H1 (cell line): ENCODE measurements around the gene MORC2. TPM values are rescaled to one million over a fixed set of nuclear protein-coding genes. Genes with fewer than 3 reads are reported as not detected.

Experiments used
- CTCF ChIA-PET: fragments of 300-600 bp; sonication (Branson Sonifier 250); formaldehyde crosslinking; loops from one replicate; lab custom pipeline; 2021; ENCODE audit not compliant: partially characterized antibody; lab: Charles Lee
- POLR2A ChIA-PET: fragments of 300-600 bp; sonication (Branson Sonifier 250); formaldehyde crosslinking; loops from one replicate; lab custom pipeline; 2021; ENCODE audit warnings: inconsistent platforms; ENCODE audit not compliant: partially characterized antibody; lab: Charles Lee
- DNase-seq, 2 experiments: peaks; one replicate each; pipeline versions ENCODE4 v3.0.0 to v3.0.0-alpha.2; 2010 to 2022; ENCODE audit warnings: low spot score in 2 of 2, low read depth in 1 of 2, mixed read lengths in 1 of 2
- FAIRE-seq: peaks from 2 replicates; lab custom pipeline; 2011; peaks lifted over from hg19 to GRCh38; lab: Jason Lieb, UNC
- H2AFZ ChIP-seq: 2 replicates; pipeline ENCODE4 v1.8.1; 2012; ENCODE audit warnings: low read length, inconsistent platforms
- H2AK5ac ChIP-seq: 2 replicates; pipeline ENCODE4 v1.6.1; 2013; ENCODE audit warnings: low read depth, low read length
- H2BK120ac ChIP-seq: replicated peaks from 2 replicates; pipeline ENCODE3; 2013; ENCODE audit warnings: low read depth, low read length, inconsistent platforms
- H2BK12ac ChIP-seq: 2 replicates; pipeline ENCODE4 v1.6.1; 2013; ENCODE audit warnings: low read depth, low read length
- H2BK15ac ChIP-seq: 2 replicates; pipeline ENCODE4 v1.6.1; 2013; ENCODE audit warnings: low read length
- H2BK20ac ChIP-seq: 2 replicates; pipeline ENCODE4 v1.6.1; 2013; ENCODE audit warnings: low read length
- H2BK5ac ChIP-seq: 2 replicates; pipeline ENCODE4 v1.6.1; 2013; ENCODE audit warnings: low read depth, low read length
- H3K14ac ChIP-seq: 2 replicates; pipeline ENCODE4 v1.6.1; 2013; ENCODE audit warnings: inconsistent platforms; ENCODE audit not compliant: insufficient read length
- H3K18ac ChIP-seq: 2 replicates; pipeline ENCODE4 v1.6.1; 2013; ENCODE audit warnings: low read length; ENCODE audit errors: extremely low read depth
- H3K23ac ChIP-seq: 2 replicates; pipeline ENCODE4 v1.6.1; 2013; ENCODE audit warnings: inconsistent platforms; ENCODE audit not compliant: insufficient read length
- H3K23me2 ChIP-seq: 2 replicates; pipeline ENCODE4 v1.6.1; 2013; ENCODE audit warnings: low read depth, low read length
- H3K27ac ChIP-seq: 2 replicates; pipeline ENCODE4 v1.6.1; 2011; ENCODE audit warnings: low read depth, low read length, inconsistent platforms
- H3K27me3 ChIP-seq, 4 experiments: replicated peaks in 1 of 4; 1 replicate in 1 of 4; 2 replicates in 3 of 4; pipeline versions ENCODE4 v1.6.1 to v1.8.1; 2011 to 2013; ENCODE audit warnings: low read length in 3 of 4, mild to moderate bottlenecking in 3 of 4, inconsistent platforms in 2 of 4, mixed read lengths in 2 of 4, moderate library complexity in 1 of 4; ENCODE audit not compliant: control insufficient read depth in 3 of 4, insufficient read depth in 3 of 4; ENCODE audit errors: extremely low read depth in 1 of 4
- H3K36me3 ChIP-seq, 4 experiments: 2 replicates each; pipeline versions ENCODE4 v1.6.1 to v1.8.1; 2011 to 2013; ENCODE audit warnings: mild to moderate bottlenecking in 4 of 4, low read length in 3 of 4, moderate library complexity in 2 of 4, control low read depth in 1 of 4, inconsistent platforms in 1 of 4; ENCODE audit not compliant: insufficient read depth in 4 of 4, control insufficient read depth in 2 of 4
- H3K4ac ChIP-seq: replicated peaks from 2 replicates; pipeline ENCODE3; 2013; ENCODE audit warnings: low read length, low read depth, mixed read lengths, inconsistent platforms; ENCODE audit not compliant: insufficient read length
- H3K4me1 ChIP-seq, 4 experiments: replicated peaks in 1 of 4; 1 replicate in 1 of 4; 2 replicates in 3 of 4; pipeline versions ENCODE4 v1.6.1 to v1.8.1; 2011 to 2013; ENCODE audit warnings: low read length in 3 of 4, inconsistent platforms in 2 of 4, mixed read lengths in 1 of 4; ENCODE audit not compliant: insufficient read depth in 4 of 4, control insufficient read depth in 3 of 4
- H3K4me2 ChIP-seq, 2 experiments: 2 replicates each; pipeline versions ENCODE4 v1.6.1 to v1.8.1; 2011 to 2013; ENCODE audit warnings: low read depth in 2 of 2, low read length in 2 of 2, control low read depth in 1 of 2, inconsistent platforms in 1 of 2, mild to moderate bottlenecking in 1 of 2; ENCODE audit not compliant: insufficient read depth in 1 of 2
- H3K4me3 ChIP-seq, 4 experiments: fragments of 200-600, 300-600 bp in 1 of 4; sonication (generic), shearing (Covaris generic), sonication (Bioruptor Twin) in 1 of 4; 2 replicates each; pipeline versions ENCODE4 v1.5.1 to v1.8.1; 2011 to 2016; ENCODE audit warnings: low read length in 4 of 4, low read depth in 3 of 4, control low read depth in 2 of 4, inconsistent platforms in 2 of 4, mild to moderate bottlenecking in 2 of 4, mixed read lengths in 1 of 4, moderate library complexity in 1 of 4; ENCODE audit not compliant: insufficient read depth in 2 of 4; ENCODE audit errors: extremely low read depth in 1 of 4
- H3K56ac ChIP-seq: replicated peaks from 2 replicates; pipeline ENCODE3; 2013; ENCODE audit warnings: low read depth, mild to moderate bottlenecking, mixed read lengths, low read length, inconsistent platforms; ENCODE audit not compliant: insufficient read length
- H3K79me1 ChIP-seq: 2 replicates; pipeline ENCODE4 v1.6.1; 2013; ENCODE audit warnings: low read depth, low read length, control low read depth
- H3K79me2 ChIP-seq, 2 experiments: 2 replicates each; pipeline versions ENCODE4 v1.6.1 to v1.8.1; 2012 to 2013; ENCODE audit warnings: low read length in 2 of 2, mild to moderate bottlenecking in 2 of 2, inconsistent platforms in 1 of 2; ENCODE audit not compliant: insufficient read depth in 2 of 2, control insufficient read depth in 1 of 2
- H3K9ac ChIP-seq, 4 experiments: replicated peaks in 1 of 4; 1 replicate in 1 of 4; 2 replicates in 3 of 4; pipeline versions ENCODE4 v1.6.1 to v1.8.1; 2011 to 2013; ENCODE audit warnings: low read depth in 3 of 4, low read length in 3 of 4, control low read depth in 2 of 4, mild to moderate bottlenecking in 2 of 4, moderate library complexity in 2 of 4, inconsistent platforms in 1 of 4; ENCODE audit errors: extremely low read depth in 1 of 4
- H3K9me3 ChIP-seq, 2 experiments: 2 replicates each; pipeline versions ENCODE4 v1.6.1 to v1.8.1; 2012 to 2013; ENCODE audit warnings: mild to moderate bottlenecking in 2 of 2, moderate library complexity in 2 of 2, control low read depth in 1 of 2, inconsistent platforms in 1 of 2, low read depth in 1 of 2, low read length in 1 of 2, mixed read lengths in 1 of 2; ENCODE audit not compliant: insufficient read depth in 2 of 2
- H4K20me1 ChIP-seq, 2 experiments: replicated peaks in 1 of 2; 2 replicates each; pipeline versions ENCODE3 to v1.8.1; 2011 to 2013; ENCODE audit warnings: inconsistent platforms in 2 of 2, low read length in 2 of 2, mild to moderate bottlenecking in 1 of 2; ENCODE audit not compliant: insufficient read depth in 2 of 2, control insufficient read depth in 1 of 2
- H4K5ac ChIP-seq: 2 replicates; pipeline ENCODE4 v1.6.1; 2013; ENCODE audit warnings: low read length, low read depth, mixed read lengths, inconsistent platforms; ENCODE audit not compliant: insufficient read length
- H4K8ac ChIP-seq: 2 replicates; pipeline ENCODE4 v1.8.0; 2013; ENCODE audit warnings: mild to moderate bottlenecking, moderate library complexity, low read length, inconsistent platforms; ENCODE audit not compliant: insufficient read depth; ENCODE audit errors: extremely low read depth
- H4K91ac ChIP-seq: replicated peaks from 2 replicates; pipeline ENCODE3; 2013; ENCODE audit warnings: low read length, mixed read lengths, inconsistent platforms; ENCODE audit not compliant: insufficient read length
- ATF3 ChIP-seq: IDR thresholded peaks from 2 replicates; pipeline ENCODE4 v1.6.1; 2011; ENCODE audit warnings: low read depth, mild to moderate bottlenecking, low read length; ENCODE audit not compliant: insufficient read depth
- CHD1 ChIP-seq: IDR thresholded peaks from 2 replicates; pipeline ENCODE4 v1.6.1; 2012; ENCODE audit warnings: low read depth, low read length, improper control_type of control experiment
- KDM1A ChIP-seq: fragments of 200-600, 300-600 bp; sonication (generic); IDR thresholded peaks from 2 replicates; pipeline ENCODE4 v1.7.1; 2016; ENCODE audit warnings: mild to moderate bottlenecking, low read length, borderline replicate concordance
- POLR2AphosphoS5 ChIP-seq: IDR thresholded peaks from 2 replicates; pipeline ENCODE4 v1.6.1; 2011; ENCODE audit warnings: low read depth, low read length
- RAD21 ChIP-seq, 2 experiments: IDR thresholded peaks in 1 of 2; conservative IDR thresholded peaks in 1 of 2; 2 replicates each; pipeline ENCODE4 v1.6.1; 2011; ENCODE audit warnings: low read depth in 2 of 2, low read length in 2 of 2, improper control_type of control experiment in 1 of 2, inconsistent platforms in 1 of 2, mild to moderate bottlenecking in 1 of 2, moderate library complexity in 1 of 2
- RFX5 ChIP-seq: IDR thresholded peaks from 2 replicates; pipeline ENCODE4 v1.6.1; 2011; ENCODE audit warnings: low read depth, low read length, improper control_type of control experiment, borderline replicate concordance
- RXRA ChIP-seq: IDR thresholded peaks from 2 replicates; pipeline ENCODE4 v1.6.1; 2011; ENCODE audit warnings: low read depth, mild to moderate bottlenecking, low read length, moderate library complexity; ENCODE audit not compliant: insufficient read depth
- SAP30 ChIP-seq: fragments of 300-600 bp; sonication (generic); IDR thresholded peaks from 2 replicates; pipeline ENCODE4 v1.7.1; 2012; ENCODE audit warnings: low read length, moderate library complexity, mild to moderate bottlenecking, inconsistent platforms; ENCODE audit not compliant: insufficient read depth, insufficient replicate concordance
- WGBS, 2 experiments: shearing (Covaris generic) in 1 of 2; methylation state at CpG; one replicate each; pipeline versions ENCODE4 v1.1.6 to v1.1.7; 2013 to 2015; ENCODE audit warnings: low lambda C conversion rate in 2 of 2, mixed read lengths in 2 of 2, inconsistent platforms in 1 of 2, low coverage in 1 of 2, missing lambda C conversion rate in 1 of 2; ENCODE audit not compliant: insufficient replicate concordance in 2 of 2, insufficient coverage in 1 of 2, insufficient read length in 1 of 2; ENCODE audit errors: extremely low coverage in 1 of 2, missing lambda C conversion rate in 1 of 2; 5-methylcytosine and 5-hydroxymethylcytosine counted together
- polyA plus RNA-seq, 7 experiments: library from polyadenylated mRNA; depleted of rRNA in 3 of 7; stranded (reverse) in 5 of 7; unstranded in 2 of 7; fragments of >200 nt in 5 of 7; fragments of 200-250 nt in 2 of 7; gene quantifications; 1 replicate in 5 of 7; 2 replicates in 1 of 7; 4 replicates in 1 of 7; pipeline versions ENCODE4 v1.2.1 to v1.2.3, GENCODE V29; 2011 to 2013; ENCODE audit warnings: missing spikeins in 2 of 7, mixed read lengths in 2 of 7
- total RNA-seq: library from RNA; stranded (reverse); fragmentation: NEBNext Ultra II Directional; extraction: Animal tissue kit (Norgen Biotek cat#: 25700); gene quantifications from 2 replicates; pipeline ENCODE4 v1.2.1, GENCODE V29; 2021

MORC2 gene
- total and polyA plus RNA-seq, 2 of the 8 experiments (the other 6 are each of a cell fraction or from before 2014, with no cell fraction given) = 15.4 to 68.0 TPM

GRCh38 chr22:30879415-30879797 lies 89.2 kb downstream of the MORC2 start:
- Histone ChIP-seq H2AFZ (no peak overlapping the region), H3K4me1 (peaks cover 0 to 7% (median 3%) of the 10 kb centered on the region in 4 experiments; a peak in 4 of 7 replicates), H3K9ac (no peak overlapping the region), H3K36me3 (no peaks in the 10 kb centered on the region), H3K9me3 (no peaks in the 10 kb centered on the region), H3K23ac (no peak overlapping the region), H3K27ac (no peak overlapping the region), H3K27me3 (no peaks in the 10 kb centered on the region), H2BK120ac (no peak overlapping the region), H2AK5ac (no peak overlapping the region), H3K23me2 (no peaks in the 10 kb centered on the region), H3K79me1 (no peaks in the 10 kb centered on the region), H2BK20ac (no peak overlapping the region), H3K79me2 (no peaks in the 10 kb centered on the region), H3K4me3 (no peak overlapping the region), H2BK15ac (no peak overlapping the region), H3K4ac (no peak overlapping the region), H3K14ac (no peak overlapping the region), H2BK12ac (no peak overlapping the region), H3K4me2 (no peak overlapping the region), H3K18ac (no peak overlapping the region)
- POLR2A ChIA-PET = no interaction called here
- CTCF ChIA-PET = interaction anchor here (0.6 to 10.8 kb wide), 5 partner anchors 11 to 517 kb away, joined by 3 to 73 read pairs (median 4); no protein-coding TSS in a partner anchor
- 88% methylated on average over 8 of the region's 8 CpGs; no CpG with 5 or more reads in 1 of the 2 experiments for WGBS, 2 experiments
- TF ChIP-seq SAP30 (no peak), RFX5 (no peak), RAD21 (IDR thresholded peaks at IDR 0.05 in 1 of 2, conservative IDR thresholded peaks at IDR 0.05 in 1 of 2; ENCODE audit: low read depth in 2 of 2, low read length in 2 of 2) (no peak), KDM1A (no peak), CHD1 (no peak), ATF3 (no peak), POLR2AphosphoS5 (no peak), RXRA (no peak)
- TF ChIP-seq, all 59 proteins: peak for 0
- H4K91ac ChIP-seq = no peak overlapping the region
- H4K5ac ChIP-seq = no peak overlapping the region
- no peak overlapping the region for H2BK5ac ChIP-seq
- no peak overlapping the region for H4K8ac ChIP-seq
- H3K56ac ChIP-seq = no peak overlapping the region
- FAIRE-seq (no peak), DNase-seq (no peak)
- H4K20me1 ChIP-seq = peaks cover 0 to 1% of the 10 kb centered on the region in 2 experiments
